GM19099 (cell line): Measurements from ENCODE around the gene ADPRM.

Experiments
- POLR2A ChIP-seq: IDR thresholded peaks from 3 replicates; pipeline ENCODE4 v1.6.1; 2011; ENCODE audit warnings: low read depth; ENCODE audit not compliant: insufficient read length; ENCODE audit errors: extremely low read depth

ADPRM gene

GRCh38 chr17:10751563-10751962 is 54.2 kb downstream of the ADPRM start:
- TF ChIP-seq POLR2A: no peak

GRCh38 chr17:10752696-10753095 is 55.3 kb downstream of the ADPRM start:
- no peak for TF ChIP-seq POLR2A

GRCh38 chr17:10754109-10754508 is 56.7 kb downstream of the ADPRM start:
- no peak for TF ChIP-seq POLR2A

- no peak for TF ChIP-seq POLR2A
Observed at GRCh38 chr17:10754861-10755591, 57.6 kb downstream of the ADPRM start.

GRCh38 chr17:10755592-10756127 is 58.3 kb downstream of the ADPRM start:
- TF ChIP-seq POLR2A: no peak

GRCh38 chr17:10756185-10756584 is 58.8 kb downstream of the ADPRM start:
- no peak for TF ChIP-seq POLR2A

- no peak for TF ChIP-seq POLR2A
Observed at GRCh38 chr17:10756619-10757018, 59.2 kb downstream of the ADPRM start.

GRCh38 chr17:10757067-10757466 is 59.7 kb downstream of the ADPRM start:
- TF ChIP-seq POLR2A: no peak

- no peak for TF ChIP-seq POLR2A
Observed at GRCh38 chr17:10757647-10758046, 60.3 kb downstream of the ADPRM start.

- no peak for TF ChIP-seq POLR2A
Observed at GRCh38 chr17:10758062-10758461, 60.7 kb downstream of the ADPRM start.
